ENCODE measurements around the gene C3orf20.

- TF ChIP-seq POLR2AphosphoS5 (IDR thresholded peaks at IDR 0.05) (no peak), EP300 (IDR thresholded peaks at IDR 0.05) (no peak), CTCF (IDR thresholded peaks at IDR 0.05) (no peak), POLR2A (IDR thresholded peaks at IDR 0.05; ENCODE audit: low read depth) (no peak)
These were observed 117.8 kb downstream of the C3orf20 start for GRCh38 chr3:14792691-14793121.
